GM23248 (cell line): Measurements from ENCODE around the gene PLA2G2D.

ENCODE experiments used
- EZH2 ChIP-seq: fragments of 200-600 bp; sonication (generic); IDR thresholded peaks from 2 replicates; pipeline ENCODE4 v1.6.1; 2018; ENCODE audit warnings: antibody characterized with exemption, mild to moderate bottlenecking; ENCODE audit not compliant: insufficient read depth, poor library complexity, severe bottlenecking
- EZH2phosphoT487 ChIP-seq: fragments of 200-600 bp; sonication (generic); IDR thresholded peaks from 2 replicates; pipeline ENCODE4 v1.6.1; 2018; ENCODE audit warnings: antibody characterized with exemption, moderate library complexity, mild to moderate bottlenecking, low read depth; ENCODE audit not compliant: insufficient read depth

- TF ChIP-seq EZH2phosphoT487: no peak
- TF ChIP-seq EZH2: no peak
Observed at GRCh38 chr1:20086800-20087199, 32.5 kb downstream of the PLA2G2D start.
